Cardiac muscle cell (in vitro differentiated cells and primary cell): ENCODE data around the gene WDFY3. TPM values are rescaled to one million over a fixed set of nuclear protein-coding genes. Genes with fewer than 3 reads are reported as not detected.
"Not testable (repeated sequence)": the region's sequence is repeated elsewhere in the genome, so short reads cannot be mapped to it uniquely, and the experiment has no call there.

Experiments
- DNase-seq, 2 donors: peaks; one replicate each; pipeline versions ENCODE4 v3.0.0 to v3.0.0-alpha.2; 2010 to 2017; ENCODE audit warnings: low read depth in 1 of 2, low spot score in 1 of 2
- H3K27ac ChIP-seq: fragments of 200-600 bp; sonication (generic); 2 replicates; pipeline ENCODE4 v1.5.1; 2016
- H3K27me3 ChIP-seq: fragments of 200-600 bp; sonication (generic); 2 replicates; pipeline ENCODE4 v1.6.0; 2016; ENCODE audit warnings: control low read depth
- H3K36me3 ChIP-seq: fragments of 200-600 bp; sonication (generic); 2 replicates; pipeline ENCODE4 v1.5.1; 2016; ENCODE audit warnings: control low read depth
- H3K4me1 ChIP-seq: fragments of 200-600 bp; sonication (generic); 2 replicates; pipeline ENCODE4 v1.8.1; 2017; ENCODE audit warnings: low read depth, mild to moderate bottlenecking, mixed run types
- H3K4me3 ChIP-seq: fragments of 200-600 bp; sonication (generic); 2 replicates; pipeline ENCODE4 v1.5.1; 2016; ENCODE audit warnings: mild to moderate bottlenecking
- H3K9me3 ChIP-seq: fragments of 200-600 bp; sonication (generic); 2 replicates; pipeline ENCODE4 v1.5.1; 2017; ENCODE audit warnings: low read depth, mild to moderate bottlenecking, control low read depth
- polyA plus RNA-seq: library from polyadenylated mRNA; unstranded; fragments of >200 nt; fragmentation: Nextera tagmentation; extraction: Ambion mirVana; gene quantifications from 2 replicates; pipeline ENCODE4 v1.2.1, GENCODE V29; 2016
- total RNA-seq: library from RNA; depleted of rRNA; stranded (reverse); fragments of >200 nt; gene quantifications from 2 replicates; pipeline ENCODE4 v1.2.3, GENCODE V29; 2016
- TF ChIP-seq, protein P1 (sequence below): IDR thresholded peaks from 2 replicates; pipeline ENCODE4 v1.5.1; 2012; ENCODE audit warnings: low read depth, mild to moderate bottlenecking, low read length

Gene WDFY3
- total and polyA plus RNA-seq, 2 experiments from 2014 or later: 9.6 to 59.0 TPM

DNA sequence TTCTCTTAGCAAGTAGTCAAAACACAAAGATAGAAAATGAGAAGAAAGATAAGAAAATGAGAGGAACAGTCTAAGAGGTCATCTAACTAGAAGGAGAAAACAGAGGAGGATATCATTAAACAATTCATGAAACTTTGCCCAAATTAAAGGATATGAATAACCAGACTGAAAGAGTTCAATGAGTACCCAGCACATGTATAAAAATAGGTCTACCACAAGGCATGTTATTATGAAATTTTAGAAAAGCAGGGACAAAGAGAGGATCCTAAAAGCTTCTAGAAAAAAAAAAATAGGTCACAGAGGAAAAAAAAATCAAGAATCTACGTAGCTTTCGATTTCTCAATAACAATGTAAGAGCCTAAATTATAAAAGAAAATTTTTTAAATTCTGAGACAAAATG, 118.5 kb downstream of the WDFY3 start:
- TF ChIP-seq, protein P1, sequence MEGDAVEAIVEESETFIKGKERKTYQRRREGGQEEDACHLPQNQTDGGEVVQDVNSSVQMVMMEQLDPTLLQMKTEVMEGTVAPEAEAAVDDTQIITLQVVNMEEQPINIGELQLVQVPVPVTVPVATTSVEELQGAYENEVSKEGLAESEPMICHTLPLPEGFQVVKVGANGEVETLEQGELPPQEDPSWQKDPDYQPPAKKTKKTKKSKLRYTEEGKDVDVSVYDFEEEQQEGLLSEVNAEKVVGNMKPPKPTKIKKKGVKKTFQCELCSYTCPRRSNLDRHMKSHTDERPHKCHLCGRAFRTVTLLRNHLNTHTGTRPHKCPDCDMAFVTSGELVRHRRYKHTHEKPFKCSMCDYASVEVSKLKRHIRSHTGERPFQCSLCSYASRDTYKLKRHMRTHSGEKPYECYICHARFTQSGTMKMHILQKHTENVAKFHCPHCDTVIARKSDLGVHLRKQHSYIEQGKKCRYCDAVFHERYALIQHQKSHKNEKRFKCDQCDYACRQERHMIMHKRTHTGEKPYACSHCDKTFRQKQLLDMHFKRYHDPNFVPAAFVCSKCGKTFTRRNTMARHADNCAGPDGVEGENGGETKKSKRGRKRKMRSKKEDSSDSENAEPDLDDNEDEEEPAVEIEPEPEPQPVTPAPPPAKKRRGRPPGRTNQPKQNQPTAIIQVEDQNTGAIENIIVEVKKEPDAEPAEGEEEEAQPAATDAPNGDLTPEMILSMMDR: no peak
- no peak for DNase-seq
- Histone ChIP-seq H3K36me3 (peaks cover 13% of the 10 kb centered on the region), H3K9me3 (no peaks in the 10 kb centered on the region), H3K27ac (no peak overlapping the region), H3K4me3 (no peak overlapping the region), H3K4me1 (no peaks in the 10 kb centered on the region), H3K27me3 (no peaks in the 10 kb centered on the region)

DNA sequence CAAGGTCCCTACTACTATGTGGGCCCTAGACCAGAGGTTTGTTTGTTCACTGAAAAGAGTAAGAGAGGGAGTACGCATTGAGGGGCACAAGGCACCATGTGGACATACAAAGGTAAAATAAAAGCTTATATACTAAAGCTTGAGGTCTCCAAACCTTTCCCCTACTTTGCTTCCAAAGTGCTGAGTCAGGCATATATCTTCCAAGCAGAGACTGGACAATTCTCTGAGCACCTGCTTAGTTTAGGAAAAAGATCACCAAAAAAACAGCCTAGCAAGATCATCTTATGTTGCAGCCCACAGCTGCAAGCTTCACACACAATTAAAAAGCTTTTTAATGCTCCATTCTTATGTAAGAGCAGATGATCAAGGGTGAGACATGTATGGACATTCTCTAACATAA, 119.5 kb downstream of the WDFY3 start:
- Histone ChIP-seq H3K9me3 (no peaks in the 10 kb centered on the region), H3K27me3 (no peaks in the 10 kb centered on the region), H3K4me3 (no peak overlapping the region), H3K27ac (no peak overlapping the region), H3K4me1 (no peaks in the 10 kb centered on the region), H3K36me3 (peaks cover 13% of the 10 kb centered on the region)
- TF ChIP-seq, protein P1: no peak
- no peak for DNase-seq

DNA sequence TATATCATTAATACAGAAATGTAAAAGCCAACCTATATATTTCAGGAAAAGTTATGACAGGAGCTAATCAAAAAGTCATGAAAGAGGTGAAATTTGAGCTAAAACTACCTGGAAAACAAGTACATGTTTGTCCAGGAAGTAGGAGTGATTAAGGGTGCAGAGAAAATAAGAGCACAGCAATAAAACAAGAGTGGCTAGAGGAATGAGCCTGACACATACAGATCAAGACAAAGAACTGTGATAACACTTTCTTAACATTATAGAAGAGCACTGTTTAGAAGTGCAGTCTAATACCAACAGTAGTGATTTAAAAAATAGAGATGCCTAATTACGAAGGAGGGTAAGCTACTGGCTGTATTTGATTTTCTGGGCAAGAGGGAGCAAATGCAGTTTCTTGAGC, 125.1 kb downstream of the WDFY3 start:
- Histone ChIP-seq H3K36me3 (peaks cover 20% of the 10 kb centered on the region), H3K27ac (no peak overlapping the region), H3K9me3 (no peaks in the 10 kb centered on the region), H3K4me1 (no peaks in the 10 kb centered on the region), H3K27me3 (no peaks in the 10 kb centered on the region), H3K4me3 (no peak overlapping the region)
- TF ChIP-seq, protein P1: no peak
- no peak for DNase-seq

DNA sequence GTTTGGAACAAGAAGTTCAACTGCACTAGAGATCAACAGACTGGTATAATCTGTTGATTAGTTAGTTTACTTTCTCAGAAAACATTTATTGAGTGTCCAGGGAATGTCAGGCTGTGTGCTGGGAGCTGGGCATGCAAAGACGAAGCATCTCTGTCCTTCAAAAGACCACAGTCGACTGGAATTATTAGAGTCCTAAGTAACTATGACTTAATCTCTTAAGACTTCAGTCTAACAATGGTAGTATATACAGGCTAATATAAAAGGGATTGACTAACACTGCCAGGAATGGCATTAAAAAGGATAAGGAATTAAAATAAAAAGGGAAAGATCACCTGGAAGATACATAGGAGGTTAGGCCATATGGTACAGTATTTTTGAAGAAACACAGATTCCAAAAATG, 128.7 kb downstream of the WDFY3 start:
- no peaks in the 10 kb centered on the region for H3K27me3 ChIP-seq
- H3K27ac ChIP-seq: no peak overlapping the region
- TF ChIP-seq, protein P1: no peak
- H3K4me1 ChIP-seq: no peaks in the 10 kb centered on the region
- DNase-seq: no peak
- no peaks in the 10 kb centered on the region for H3K9me3 ChIP-seq
- H3K36me3 ChIP-seq: peaks cover 21% of the 10 kb centered on the region
- no peak overlapping the region for H3K4me3 ChIP-seq

DNA sequence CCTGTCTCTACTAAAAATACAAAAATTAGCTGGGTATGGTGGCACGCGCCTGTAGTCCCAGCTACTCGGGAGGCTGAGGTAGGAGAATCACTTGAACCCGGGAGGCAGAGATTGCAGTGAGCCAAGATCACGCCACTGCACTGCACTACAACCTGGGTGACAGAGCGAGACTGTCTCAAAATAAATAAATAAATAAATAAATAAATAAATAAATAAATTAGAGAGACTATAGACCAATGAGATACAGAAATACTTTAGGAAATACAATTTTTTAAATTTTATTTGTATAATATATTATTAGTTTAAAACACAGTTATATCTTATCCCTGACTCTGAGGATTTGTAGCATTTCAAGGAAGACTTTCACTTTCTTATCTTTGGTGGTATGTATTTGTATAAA, 136.9 kb downstream of the WDFY3 start:
- peaks cover 26% of the 10 kb centered on the region for H3K36me3 ChIP-seq
- H3K27me3 ChIP-seq, H3K4me3 ChIP-seq, H3K4me1 ChIP-seq, H3K9me3 ChIP-seq, H3K27ac ChIP-seq, DNase-seq: not testable (repeated sequence)

DNA sequence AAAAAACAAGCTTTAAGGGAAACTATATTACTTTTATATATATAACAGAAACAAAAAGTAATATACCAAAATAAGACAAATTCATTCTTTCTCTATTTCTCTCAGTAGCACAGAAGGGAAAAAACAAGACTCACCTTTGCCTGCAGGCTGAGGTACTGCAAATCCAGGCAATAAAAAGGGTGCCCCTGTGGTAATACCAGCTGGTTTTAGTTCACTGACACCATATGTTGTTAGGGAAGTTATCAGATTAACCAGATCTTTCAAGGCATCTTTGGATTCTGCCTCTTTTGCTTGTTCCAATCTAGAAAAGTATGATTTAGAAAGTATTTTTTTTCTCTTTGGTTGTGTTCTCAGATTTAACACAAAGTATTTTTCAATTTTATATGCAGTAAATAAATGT, 139.8 kb downstream of the WDFY3 start:
- Histone ChIP-seq H3K4me3 (no peak overlapping the region), H3K36me3 (peaks cover 27% of the 10 kb centered on the region), H3K27ac (no peak overlapping the region), H3K9me3 (no peaks in the 10 kb centered on the region), H3K27me3 (no peaks in the 10 kb centered on the region), H3K4me1 (no peaks in the 10 kb centered on the region)
- no peak for DNase-seq
- TF ChIP-seq, protein P1: no peak
